ELR (cell line): Measurements from ENCODE around the gene SOD3.

Source experiments
- DNase-seq: peaks from one replicate; pipeline ENCODE4 v3.0.0-alpha.2; 2015; ENCODE audit warnings: low read depth

The SOD3 gene

DNA sequence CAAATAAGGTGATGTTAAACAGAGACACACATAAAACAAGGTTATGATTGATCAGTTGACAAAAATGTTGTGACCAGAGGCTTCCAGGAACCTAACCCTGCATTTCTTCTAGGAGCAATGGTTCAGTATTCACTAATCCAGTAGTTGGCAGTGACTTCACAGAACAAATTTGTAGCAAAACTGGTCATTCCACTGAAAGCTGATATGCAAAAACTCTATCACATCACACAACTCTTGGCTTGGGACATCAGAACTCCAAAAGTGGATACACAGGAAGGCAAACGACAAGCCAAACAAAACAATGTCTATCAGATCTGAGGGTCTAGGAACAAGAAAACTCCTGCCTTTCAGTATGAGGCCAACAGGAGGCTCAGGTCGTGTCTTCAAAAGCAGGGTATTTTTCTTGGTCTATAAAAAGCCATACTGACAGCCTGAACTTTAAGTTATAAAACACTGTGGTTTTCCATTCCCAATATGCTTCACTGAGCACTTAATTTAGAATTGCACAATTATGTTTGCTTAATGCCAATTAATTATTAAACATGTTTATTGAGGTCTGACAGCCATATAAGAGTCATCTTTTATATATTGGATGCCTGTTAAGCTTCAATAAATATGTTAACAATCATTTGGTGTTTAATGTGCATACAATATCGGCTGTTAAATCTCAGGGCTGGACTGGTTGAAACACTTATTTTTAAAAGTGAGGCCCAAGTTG lies 45.6 kb downstream of the SOD3 start:
- no peak for DNase-seq

DNA sequence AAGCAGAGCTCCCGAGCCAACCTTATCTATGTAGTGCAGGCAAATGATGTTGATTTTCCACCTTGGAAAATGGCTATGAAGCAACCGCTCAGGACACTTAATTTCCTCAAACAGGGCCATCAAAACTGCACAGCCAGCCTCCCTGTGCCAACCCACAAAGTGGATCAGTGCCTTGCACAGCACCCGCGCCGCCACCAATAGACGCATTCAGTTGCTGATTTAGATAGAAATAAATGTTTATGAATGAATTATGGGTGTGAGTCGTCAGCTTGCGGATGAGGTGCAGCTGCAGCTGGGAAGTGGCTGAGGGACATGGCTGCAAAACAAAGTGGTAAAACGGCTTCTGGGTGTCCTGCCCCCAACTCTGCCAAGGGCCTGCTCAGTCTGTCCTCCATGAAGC lies 47.0 kb downstream of the SOD3 start:
- no peak for DNase-seq

- no peak for DNase-seq
These were observed 47.7 kb downstream of the SOD3 start for GRCh38 chr4:24843096-24843495.

DNA sequence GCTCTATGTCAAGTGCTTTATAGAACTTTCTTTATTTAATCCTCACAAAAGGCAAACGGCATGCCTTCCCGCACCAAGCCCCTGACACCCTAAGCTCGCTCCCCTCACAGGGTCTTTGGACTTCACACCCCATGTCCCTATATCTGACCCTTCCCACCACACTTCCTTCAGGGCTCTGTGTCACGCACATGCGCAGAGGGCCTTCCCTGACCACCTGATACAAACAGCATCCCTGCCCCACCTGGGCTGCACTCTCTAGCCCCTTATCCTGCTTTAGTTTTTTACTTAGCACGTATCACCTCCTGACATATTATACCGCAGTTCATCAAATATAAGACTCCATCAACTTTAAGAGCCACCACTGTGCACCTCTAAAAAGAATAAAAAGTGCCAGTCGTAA lies 49.8 kb downstream of the SOD3 start:
- no peak for DNase-seq

- no peak for DNase-seq
These were observed 50.5 kb downstream of the SOD3 start for GRCh38 chr4:24845902-24846301.

DNA sequence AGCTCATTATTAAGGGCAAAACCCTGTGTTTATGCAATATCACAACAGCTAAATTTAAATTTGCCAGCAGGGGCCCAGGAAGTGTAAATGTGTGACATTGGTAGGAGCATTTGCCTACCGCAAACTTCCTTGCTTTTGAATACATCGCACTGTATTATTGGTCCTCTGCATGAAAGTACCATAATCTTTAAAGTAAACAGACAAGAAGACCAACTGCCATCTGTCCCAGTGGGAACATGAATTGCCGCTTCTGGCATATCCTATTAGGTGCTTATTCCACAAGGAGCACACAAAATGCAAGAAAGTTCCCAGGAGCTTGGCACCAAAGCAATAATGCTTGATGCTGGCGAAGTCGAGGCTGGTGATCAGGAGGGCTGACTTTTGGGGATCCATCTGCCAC lies 51.3 kb downstream of the SOD3 start:
- DNase-seq: no peak

- no peak for DNase-seq
These were observed 54.0 kb downstream of the SOD3 start for GRCh38 chr4:24849351-24849750.

DNA sequence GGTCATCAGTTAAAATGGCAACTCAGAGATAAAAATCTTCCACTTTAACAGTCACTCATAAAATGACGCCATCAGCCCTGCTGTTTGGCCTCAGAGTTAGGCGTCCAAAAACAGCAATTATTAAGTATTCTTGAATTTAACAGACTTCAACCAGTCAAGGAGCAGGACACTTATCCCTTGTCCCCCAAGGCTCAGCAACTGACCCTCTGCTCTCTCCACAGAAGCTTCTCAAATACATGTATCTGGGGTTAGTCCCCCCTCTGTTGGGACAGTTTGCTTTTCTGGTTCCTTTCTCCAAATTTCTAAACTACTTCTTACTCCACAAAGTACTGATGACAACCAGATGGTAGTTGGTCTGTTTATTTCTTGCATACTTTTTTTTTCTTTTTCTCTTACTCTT lies 54.4 kb downstream of the SOD3 start:
- no peak for DNase-seq
